Stimulated activated naive CD8-positive, alpha-beta T cell treated with anti-CD3 and anti-CD28 coated beads, Interleukin-15, Interleukin-2, amounts not matched to agents 100 ng/mL and 50 ng/mL, for 24 hours (primary cell): ENCODE results near the gene RSPO1.
"Not testable (repeated sequence)": the region's sequence is repeated elsewhere in the genome, so short reads cannot be mapped to it uniquely, and the experiment has no call there.

Source experiments
- H3K27ac Mint-ChIP-seq: one replicate; pipeline ENCODE4 v1.8.0; 2021; ENCODE audit warnings: mild to moderate bottlenecking, mixed read lengths
- H3K27me3 Mint-ChIP-seq: one replicate; pipeline ENCODE4 v1.8.0; 2021; ENCODE audit warnings: mixed read lengths
- H3K36me3 Mint-ChIP-seq: one replicate; pipeline ENCODE4 v1.8.0; 2021; ENCODE audit warnings: low read depth, mixed read lengths
- H3K4me1 Mint-ChIP-seq: one replicate; pipeline ENCODE4 v1.8.0; 2021; ENCODE audit warnings: low read depth, mixed read lengths
- H3K4me3 Mint-ChIP-seq: one replicate; pipeline ENCODE4 v1.8.0; 2021; ENCODE audit warnings: mild to moderate bottlenecking, mixed read lengths
- H3K9me3 Mint-ChIP-seq: one replicate; pipeline ENCODE4 v1.8.0; 2021; ENCODE audit warnings: mixed read lengths

RSPO1 gene

GRCh38 chr1:37612186-37612585 lies 22.5 kb downstream of the RSPO1 start:
- Mint-ChIP-seq H3K27me3 (peaks cover 21% of the 10 kb centered on the region), H3K4me1 (no peaks in the 10 kb centered on the region)

GRCh38 chr1:37609994-37610393 lies 24.7 kb downstream of the RSPO1 start:
- Mint-ChIP-seq H3K27me3 (peaks cover under 1% of the 10 kb centered on the region), H3K9me3 (no peaks in the 10 kb centered on the region), H3K27ac (no peak overlapping the region), H3K36me3 (no peaks in the 10 kb centered on the region), H3K4me1 (no peaks in the 10 kb centered on the region), H3K4me3 (no peak overlapping the region)

More at GRCh38 chr1:37612186-37612585, 22.5 kb downstream of the RSPO1 start:
- H3K27ac Mint-ChIP-seq = no peak overlapping the region
- H3K36me3 Mint-ChIP-seq = no peaks in the 10 kb centered on the region
- no peaks in the 10 kb centered on the region for H3K9me3 Mint-ChIP-seq
- no peak overlapping the region for H3K4me3 Mint-ChIP-seq

GRCh38 chr1:37609002-37609401 lies 25.7 kb downstream of the RSPO1 start:
- Mint-ChIP-seq H3K36me3 (no peaks in the 10 kb centered on the region), H3K27me3 (no peaks in the 10 kb centered on the region), H3K4me1 (no peaks in the 10 kb centered on the region), H3K9me3 (no peaks in the 10 kb centered on the region), H3K4me3 (no peak overlapping the region), H3K27ac (no peak overlapping the region)

GRCh38 chr1:37606481-37607263 lies 28.0 kb downstream of the RSPO1 start:
- Mint-ChIP-seq H3K9me3 (no peaks in the 10 kb centered on the region), H3K36me3 (no peaks in the 10 kb centered on the region), H3K4me3 (no peak overlapping the region), H3K27me3 (peaks cover 5% of the 10 kb centered on the region), H3K27ac (no peak overlapping the region), H3K4me1 (no peaks in the 10 kb centered on the region)

- Mint-ChIP-seq H3K9me3 (no peaks in the 10 kb centered on the region), H3K27ac (no peak overlapping the region), H3K4me3 (no peak overlapping the region), H3K4me1 (no peaks in the 10 kb centered on the region), H3K36me3 (no peaks in the 10 kb centered on the region), H3K27me3 (peaks cover 5% of the 10 kb centered on the region)
These were observed 28.8 kb downstream of the RSPO1 start for GRCh38 chr1:37605806-37606474.

- no peak overlapping the region for H3K27ac Mint-ChIP-seq
- peaks cover 5% of the 10 kb centered on the region for H3K27me3 Mint-ChIP-seq
- H3K9me3 Mint-ChIP-seq = no peaks in the 10 kb centered on the region
- H3K4me3 Mint-ChIP-seq = no peak overlapping the region
- no peaks in the 10 kb centered on the region for H3K4me1 Mint-ChIP-seq
- H3K36me3 Mint-ChIP-seq = no peaks in the 10 kb centered on the region
These were observed 29.5 kb downstream of the RSPO1 start for GRCh38 chr1:37605061-37605650.

GRCh38 chr1:37602750-37603694 lies 31.7 kb downstream of the RSPO1 start:
- no peak overlapping the region for H3K4me3 Mint-ChIP-seq
- no peak overlapping the region for H3K27ac Mint-ChIP-seq
- H3K36me3 Mint-ChIP-seq = no peaks in the 10 kb centered on the region
- no peaks in the 10 kb centered on the region for H3K9me3 Mint-ChIP-seq
- H3K27me3 Mint-ChIP-seq = peaks cover 5% of the 10 kb centered on the region
- H3K4me1 Mint-ChIP-seq = no peaks in the 10 kb centered on the region

- Mint-ChIP-seq H3K9me3 (no peaks in the 10 kb centered on the region), H3K4me3 (no peak overlapping the region), H3K27ac (no peak overlapping the region), H3K27me3 (peaks cover 5% of the 10 kb centered on the region), H3K4me1 (peaks cover 5% of the 10 kb centered on the region), H3K36me3 (no peaks in the 10 kb centered on the region)
These were observed 33.3 kb downstream of the RSPO1 start for GRCh38 chr1:37601441-37601840.

GRCh38 chr1:37599940-37600339 lies 34.8 kb downstream of the RSPO1 start:
- no peak overlapping the region for H3K27ac Mint-ChIP-seq
- no peak overlapping the region for H3K4me3 Mint-ChIP-seq
- H3K9me3 Mint-ChIP-seq = no peaks in the 10 kb centered on the region
- H3K36me3 Mint-ChIP-seq = peaks cover 7% of the 10 kb centered on the region
- H3K4me1 Mint-ChIP-seq = peaks cover 13% of the 10 kb centered on the region
- H3K27me3 Mint-ChIP-seq = peaks cover 5% of the 10 kb centered on the region

- H3K9me3 Mint-ChIP-seq = no peaks in the 10 kb centered on the region
- H3K36me3 Mint-ChIP-seq = peaks cover 31% of the 10 kb centered on the region
- peaks cover 38% of the 10 kb centered on the region for H3K4me1 Mint-ChIP-seq
- peak overlapping the region; percentile 97 for H3K27ac Mint-ChIP-seq
- H3K27me3 Mint-ChIP-seq = no peaks in the 10 kb centered on the region
- H3K4me3 Mint-ChIP-seq = peak overlapping the region; percentile 100
These were observed 38.5 kb downstream of the RSPO1 start for GRCh38 chr1:37596182-37596667.

- Mint-ChIP-seq H3K36me3 (peaks cover 37% of the 10 kb centered on the region), H3K4me3 (peak within 1 kb of the TSS; percentile 100), H3K27me3 (no peaks in the 10 kb centered on the region), H3K4me1 (peaks cover 42% of the 10 kb centered on the region), H3K9me3 (no peaks in the 10 kb centered on the region), H3K27ac (peak within 1 kb of the TSS; percentile 97)
These were observed 39.1 kb downstream of the RSPO1 start, which contains the start of gene GNL2 for GRCh38 chr1:37595440-37596181. Gene GNL2, minus strand, starts transcription at chr1:37595937. Its CDS starts 115 bp downstream, at chr1:37595822.

GRCh38 chr1:37593726-37594125 lies 41.0 kb downstream of the RSPO1 start:
- Mint-ChIP-seq H3K27me3 (no peaks in the 10 kb centered on the region), H3K4me3 (peak overlapping the region; percentile 75), H3K4me1 (peaks cover 42% of the 10 kb centered on the region), H3K9me3 (no peaks in the 10 kb centered on the region), H3K27ac (peak overlapping the region; percentile 49), H3K36me3 (peaks cover 50% of the 10 kb centered on the region)

GRCh38 chr1:37588939-37589338 lies 45.8 kb downstream of the RSPO1 start:
- Mint-ChIP-seq H3K9me3 (no peaks in the 10 kb centered on the region), H3K4me3 (no peak overlapping the region), H3K36me3 (peaks cover 79% of the 10 kb centered on the region), H3K27me3 (no peaks in the 10 kb centered on the region), H3K4me1 (peaks cover 29% of the 10 kb centered on the region), H3K27ac (no peak overlapping the region)

GRCh38 chr1:37584544-37584943 lies 50.1 kb downstream of the RSPO1 start:
- not testable (repeated sequence) for H3K9me3 Mint-ChIP-seq, H3K4me1 Mint-ChIP-seq, H3K27ac Mint-ChIP-seq, H3K27me3 Mint-ChIP-seq, H3K4me3 Mint-ChIP-seq
- peaks cover 81% of the 10 kb centered on the region for H3K36me3 Mint-ChIP-seq
